ENCODE measurements around the gene SLC34A2.

- TF ChIP-seq CTCF (IDR thresholded peaks at IDR 0.05) (no peak), POLR2A (IDR thresholded peaks at IDR 0.05) (no peak), POLR2AphosphoS5 (IDR thresholded peaks at IDR 0.05) (no peak), EP300 (IDR thresholded peaks at IDR 0.05) (no peak)
Observed at GRCh38 chr4:25694466-25694865, 38.8 kb downstream of the SLC34A2 start.

All from stomach (tissue), 4 donors.